HG03575 (cell line): ENCODE results near the gene POLR2J3.
"Not testable (repeated sequence)": the region's sequence is repeated elsewhere in the genome, so short reads cannot be mapped to it uniquely, and the experiment has no call there.

ENCODE experiments used
- ATAC-seq: cut with Tn5 transposase; IDR thresholded peaks from one replicate; pipeline ENCODE4 v1.9.1; 2021; ENCODE audit not compliant: unreplicated experiment, insufficient number of reproducible peaks, low FRiP score; ENCODE audit errors: extremely low read depth

POLR2J3 gene

DNA sequence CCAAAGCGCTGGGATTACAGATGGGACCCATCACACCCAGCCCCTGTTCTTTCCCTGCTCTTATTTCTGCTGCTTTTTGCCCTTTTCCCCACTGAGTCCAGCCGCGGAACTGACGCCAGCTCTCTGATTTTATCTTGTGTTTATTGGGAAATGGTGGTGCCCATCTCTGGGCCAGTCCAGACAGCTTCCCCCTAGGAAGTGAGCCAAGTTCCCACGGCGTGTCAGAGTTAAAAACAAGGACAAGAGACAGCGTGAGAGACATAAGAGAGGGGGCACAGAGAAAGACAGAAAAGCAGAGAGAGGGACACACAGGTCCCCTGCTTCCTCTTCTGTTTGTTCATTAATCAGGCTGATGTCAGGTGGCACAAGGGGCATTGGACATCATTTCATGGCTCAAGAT is 40.8 kb downstream of the POLR2J3 start:
- not testable (repeated sequence) for ATAC-seq

DNA sequence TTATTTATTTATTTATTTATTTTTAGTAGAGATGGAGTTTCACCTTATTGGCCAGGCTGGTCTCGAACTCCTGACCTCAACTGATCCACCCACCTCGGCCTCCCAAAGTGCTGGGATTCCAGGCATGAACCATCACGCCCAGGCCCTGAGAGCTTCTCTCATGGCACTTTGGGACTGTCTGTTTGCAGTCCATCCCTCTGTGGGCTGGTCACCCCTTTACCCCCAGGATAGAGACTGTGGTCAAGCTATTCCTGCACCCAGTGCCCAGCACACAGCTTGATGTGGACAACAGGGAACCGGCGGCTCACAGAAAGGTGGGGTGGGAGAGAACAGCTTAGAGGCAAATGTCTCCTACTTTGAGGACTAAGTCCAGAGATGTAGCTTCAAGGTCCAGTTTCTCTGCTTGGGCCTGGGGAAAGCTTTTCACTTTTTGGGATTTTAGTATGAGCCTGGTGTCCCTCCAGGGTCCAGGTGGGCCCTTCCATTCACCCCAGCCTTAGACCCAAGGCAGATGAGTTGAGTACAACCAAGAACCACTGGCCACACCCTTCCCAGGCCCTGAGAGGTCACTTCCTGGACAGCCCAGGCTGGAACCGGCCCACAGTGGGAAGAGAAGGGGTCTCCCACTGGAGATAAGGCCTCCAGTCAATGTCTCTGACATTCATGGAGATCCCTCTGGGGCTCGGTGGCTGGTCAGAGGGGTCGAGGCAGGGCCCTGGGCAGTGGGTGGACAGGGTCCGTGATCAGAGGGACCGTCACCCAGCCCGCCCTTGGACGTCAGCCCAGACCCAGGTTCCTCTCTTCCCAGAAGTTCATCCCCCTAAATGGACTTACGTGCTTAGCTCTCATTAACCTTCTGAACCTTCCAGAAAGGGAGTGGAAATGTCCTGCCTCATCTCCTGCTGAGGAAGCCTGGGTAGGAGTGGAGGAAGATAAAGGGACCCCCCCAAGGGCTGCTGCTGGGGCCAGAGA is 44.3 kb downstream of the POLR2J3 start:
- ATAC-seq = not testable (repeated sequence)

DNA sequence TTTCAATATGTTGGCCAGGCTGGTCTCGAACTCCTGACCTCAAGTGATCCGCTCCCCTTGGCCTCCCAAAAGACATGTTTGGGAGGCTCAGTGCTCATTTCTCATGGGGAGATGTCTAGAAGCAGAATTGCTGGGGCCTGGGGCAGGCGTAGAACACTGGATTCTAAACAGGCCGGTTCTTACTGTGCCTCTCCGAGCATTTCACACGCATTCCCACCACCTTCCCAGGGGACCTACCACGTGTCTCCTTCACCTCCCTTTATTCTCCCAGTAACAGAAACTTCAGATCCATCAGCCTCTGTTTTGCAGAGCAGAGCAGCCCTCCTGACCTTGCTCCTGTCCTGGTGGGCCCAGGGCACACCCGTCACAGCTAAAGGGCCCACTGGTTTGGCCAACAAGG is 45.2 kb downstream of the POLR2J3 start:
- ATAC-seq = not testable (repeated sequence)

DNA sequence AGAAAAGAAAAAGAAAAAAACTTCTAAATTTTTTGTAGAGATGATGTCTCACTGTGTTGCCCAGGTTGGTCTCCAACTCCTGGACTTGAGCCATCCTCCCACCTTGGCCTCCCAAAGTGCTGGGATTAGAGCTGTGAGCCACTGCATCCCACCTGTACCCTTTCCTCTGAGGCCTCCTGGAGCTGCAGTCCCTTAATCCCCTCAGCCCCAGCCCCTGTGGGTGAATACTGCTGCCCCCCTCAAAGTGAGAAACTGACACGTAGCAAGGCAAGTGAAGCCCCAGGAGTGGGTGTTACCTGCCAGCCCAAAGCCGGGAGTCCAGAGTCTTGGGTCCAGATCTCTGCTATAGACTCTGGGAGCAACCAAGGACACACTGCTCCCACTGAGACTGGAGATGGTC is 47.6 kb downstream of the POLR2J3 start:
- not testable (repeated sequence) for ATAC-seq

DNA sequence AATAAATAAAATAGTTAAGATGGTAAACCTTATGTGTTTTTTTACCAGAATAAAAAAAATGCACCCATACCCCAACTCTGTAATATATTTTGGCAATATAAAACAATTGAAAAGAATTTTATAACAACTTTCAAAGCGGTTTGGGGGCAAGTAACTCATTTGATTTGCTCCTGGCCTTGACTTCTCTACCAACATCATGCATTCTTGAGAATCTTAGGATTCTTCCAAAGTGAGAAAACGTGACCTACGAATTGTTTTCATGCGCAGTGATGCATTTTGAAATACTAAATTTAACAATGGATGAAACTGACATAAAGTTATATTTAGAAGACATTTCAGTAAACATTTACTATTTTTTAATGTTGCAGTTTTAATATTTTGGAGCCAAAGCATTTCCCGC is 51.6 kb downstream of the POLR2J3 start:
- ATAC-seq = not testable (repeated sequence)

DNA sequence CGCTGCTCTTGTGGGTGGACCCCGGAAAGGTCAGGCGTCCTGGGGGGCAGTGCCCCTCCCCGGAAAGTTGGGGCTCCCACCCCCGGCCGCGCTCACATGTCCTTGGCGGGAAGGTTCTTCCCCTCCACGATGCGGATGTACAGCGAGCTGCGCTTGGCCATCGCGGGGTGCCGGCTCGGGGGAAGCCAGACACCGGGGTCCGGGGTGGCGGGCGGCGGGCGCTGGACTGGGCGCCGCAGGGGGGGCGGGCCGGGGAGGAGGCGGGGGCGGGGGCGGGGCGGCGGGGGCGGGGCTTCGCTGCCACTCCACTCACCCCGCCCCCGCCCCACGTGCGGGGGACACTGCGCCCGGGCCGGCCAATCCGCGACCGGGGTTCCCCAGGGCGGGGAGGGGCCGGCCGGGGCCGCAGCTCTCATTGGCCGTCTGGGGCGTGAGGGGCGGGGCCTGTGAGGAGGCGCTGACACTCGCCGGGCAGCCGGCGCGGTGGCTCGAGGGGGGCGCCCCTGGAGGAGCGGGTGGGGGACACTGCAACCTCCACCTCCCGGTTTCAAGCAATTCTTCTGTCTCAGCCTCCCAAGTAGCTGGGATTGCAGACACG is 54.7 kb downstream of the POLR2J3 start, which contains the start of gene RASA4B:
RASA4B (minus strand) TSS at position 228 of the 598 bp plus-strand sequence; CDS start at position 161, 67 bp downstream.
- ATAC-seq = not testable (repeated sequence)
